ENCODE data around the gene OR7C2.
A peak's percentile ranks its signal among the peaks of the same experiment; 100 is the strongest.
"Not testable (repeated sequence)": the region's sequence is repeated elsewhere in the genome, so short reads cannot be mapped to it uniquely, and the experiment has no call there.

Gene OR7C2

GRCh38 chr19:14940266-14940665, 1.0 kb upstream of the OR7C2 start:
- Histone ChIP-seq H3K27me3 (replicated peaks; ENCODE audit: control insufficient read depth, insufficient read depth, low read length) (no peaks in the 10 kb centered on the region), H3K36me3 (ENCODE audit: control insufficient read depth, insufficient read depth, low read length) (no peaks in the 10 kb centered on the region), H3K4me3 (replicated peaks; ENCODE audit: low read depth, low read length) (no peak overlapping the region)
- TF ChIP-seq CTCF (IDR thresholded peaks at IDR 0.05; ENCODE audit: insufficient read depth, low read length, poor library complexity, severe bottlenecking) = no peak
- no peak for DNase-seq (ENCODE audit: extremely low read depth, insufficient read length)

DNA sequence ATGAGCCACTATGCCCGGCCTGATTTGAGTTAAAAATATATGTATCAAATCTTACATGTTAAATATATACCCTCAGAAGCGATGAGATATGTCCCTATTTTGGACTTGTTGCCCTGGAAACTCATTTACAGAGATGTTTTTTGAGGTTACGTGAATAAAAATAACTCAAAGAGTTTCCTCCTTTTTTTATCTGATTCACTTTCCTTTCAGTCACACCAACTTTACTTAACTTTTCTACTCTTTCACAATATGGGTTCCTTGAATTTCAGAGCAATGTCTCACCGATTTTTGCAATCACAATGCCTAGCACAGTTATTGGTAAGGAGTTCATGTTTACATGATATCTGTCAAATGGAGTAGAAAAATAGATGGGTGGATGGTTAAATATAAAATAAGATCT, 2.3 kb downstream of the OR7C2 start:
- Histone ChIP-seq H3K36me3 (ENCODE audit: control insufficient read depth, insufficient read depth, low read length) (no peaks in the 10 kb centered on the region), H3K27me3 (replicated peaks; ENCODE audit: control insufficient read depth, insufficient read depth, low read length) (no peaks in the 10 kb centered on the region), H3K4me3 (replicated peaks; ENCODE audit: low read depth, low read length) (no peak overlapping the region)
- DNase-seq (ENCODE audit: extremely low read depth, insufficient read length) = peak; percentile 39
- no peak for TF ChIP-seq CTCF (IDR thresholded peaks at IDR 0.05; ENCODE audit: insufficient read depth, low read length, poor library complexity, severe bottlenecking)

DNA sequence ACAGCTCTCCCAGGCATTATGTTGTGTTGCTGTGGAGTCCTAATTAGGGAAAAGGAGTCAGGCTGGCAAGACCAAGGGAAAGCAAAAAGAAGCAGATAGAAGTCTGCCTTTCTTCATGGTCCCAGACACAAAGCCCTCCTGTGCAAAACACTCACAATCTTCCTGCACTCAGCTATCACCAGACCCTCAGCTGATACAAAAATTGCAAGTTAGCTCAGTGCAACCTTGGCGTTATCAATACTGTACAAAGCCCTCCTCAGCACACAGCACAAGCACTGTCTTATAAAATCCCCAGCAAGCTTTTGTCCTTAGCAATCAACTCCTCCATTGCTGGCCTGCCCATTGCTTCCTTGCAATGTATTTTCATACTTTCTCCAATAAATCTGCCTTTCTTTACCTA, 3.2 kb downstream of the OR7C2 start:
- Histone ChIP-seq H3K4me3 (replicated peaks; ENCODE audit: low read depth, low read length) (no peak overlapping the region), H3K36me3 (ENCODE audit: control insufficient read depth, insufficient read depth, low read length) (no peaks in the 10 kb centered on the region), H3K27me3 (replicated peaks; ENCODE audit: control insufficient read depth, insufficient read depth, low read length) (no peaks in the 10 kb centered on the region)
- no peak for DNase-seq (ENCODE audit: extremely low read depth, insufficient read length)
- no peak for TF ChIP-seq CTCF (IDR thresholded peaks at IDR 0.05; ENCODE audit: insufficient read depth, low read length, poor library complexity, severe bottlenecking)

GRCh38 chr19:14949413-14949812, 8.1 kb downstream of the OR7C2 start:
- not testable (repeated sequence) for DNase-seq (ENCODE audit: extremely low read depth, insufficient read length); H3K4me3 ChIP-seq (replicated peaks; ENCODE audit: low read depth, low read length); H3K36me3 ChIP-seq (ENCODE audit: control insufficient read depth, insufficient read depth, low read length); H3K27me3 ChIP-seq (replicated peaks; ENCODE audit: control insufficient read depth, insufficient read depth, low read length)

DNA sequence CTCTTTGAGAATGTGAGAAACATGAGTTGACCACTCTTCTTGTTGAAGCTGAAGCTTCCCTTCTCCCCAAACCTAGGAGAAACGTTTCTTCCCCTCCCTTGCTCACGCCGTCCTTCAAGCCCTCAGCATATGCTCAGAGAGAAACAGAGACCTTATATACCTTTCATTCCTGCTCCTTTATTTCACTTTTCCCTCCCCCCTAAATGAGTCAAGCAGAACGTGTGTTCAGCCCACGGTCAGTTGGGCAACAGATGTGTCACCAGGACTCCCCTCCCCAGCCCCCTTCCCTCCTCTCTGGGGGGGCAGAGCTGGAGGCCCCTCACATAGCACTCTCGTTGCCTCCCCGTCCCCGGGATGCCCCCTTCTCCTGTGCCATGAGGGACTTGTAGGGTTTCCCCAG, 8.6 kb downstream of the OR7C2 start:
- no peak for TF ChIP-seq CTCF (IDR thresholded peaks at IDR 0.05; ENCODE audit: insufficient read depth, low read length, poor library complexity, severe bottlenecking)
- DNase-seq (ENCODE audit: extremely low read depth, insufficient read length) = no peak
- no peak overlapping the region for H3K4me3 ChIP-seq (replicated peaks; ENCODE audit: low read depth, low read length)
- H3K27me3 ChIP-seq (replicated peaks; ENCODE audit: control insufficient read depth, insufficient read depth, low read length) = no peaks in the 10 kb centered on the region
- H3K36me3 ChIP-seq (ENCODE audit: control insufficient read depth, insufficient read depth, low read length) = no peaks in the 10 kb centered on the region

DNA sequence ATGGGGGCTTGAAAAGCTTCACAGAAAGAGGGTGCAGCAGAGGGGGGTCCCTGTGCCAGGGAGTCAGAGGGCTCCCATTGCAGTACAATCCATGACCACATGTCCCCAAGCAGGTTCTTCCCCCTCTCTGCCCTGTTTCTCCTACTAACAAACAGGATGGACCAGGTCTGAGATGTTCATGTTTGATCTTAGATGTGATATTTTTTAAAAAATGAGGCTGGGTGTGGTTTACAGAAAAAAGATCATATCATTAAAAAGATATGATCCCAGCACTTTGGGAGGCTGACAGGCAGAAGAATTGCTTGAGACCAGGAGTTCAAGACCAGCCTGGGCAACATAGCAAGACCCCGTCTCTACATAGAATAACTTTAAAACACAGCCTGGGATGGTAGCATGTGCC, 9.1 kb downstream of the OR7C2 start:
- no peak overlapping the region for H3K4me3 ChIP-seq (replicated peaks; ENCODE audit: low read depth, low read length)
- H3K36me3 ChIP-seq (ENCODE audit: control insufficient read depth, insufficient read depth, low read length) = no peaks in the 10 kb centered on the region
- DNase-seq (ENCODE audit: extremely low read depth, insufficient read length) = no peak
- no peaks in the 10 kb centered on the region for H3K27me3 ChIP-seq (replicated peaks; ENCODE audit: control insufficient read depth, insufficient read depth, low read length)
- no peak for TF ChIP-seq CTCF (IDR thresholded peaks at IDR 0.05; ENCODE audit: insufficient read depth, low read length, poor library complexity, severe bottlenecking)

Data from GM06990 (cell line).